22Rv1 (cell line): ENCODE measurements around the gene FRMPD2.
A peak's percentile ranks its signal among the peaks of the same experiment; 100 is the strongest.

ENCODE experiments used
- H3K27ac ChIP-seq: fragments of 450-650 bp; 2 replicates; pipeline ENCODE4 v1.5.1; 2017
- ZFX ChIP-seq: fragments of 450-650 bp; IDR thresholded peaks from 2 replicates; pipeline ENCODE4 v1.6.1; 2017; ENCODE audit warnings: antibody characterized with exemption, borderline replicate concordance
- TF ChIP-seq, protein P1 (sequence below): fragments of 450-650 bp; IDR thresholded peaks from 2 replicates; pipeline ENCODE4 v1.5.1; 2017; ENCODE audit warnings: mild to moderate bottlenecking

Gene FRMPD2

DNA sequence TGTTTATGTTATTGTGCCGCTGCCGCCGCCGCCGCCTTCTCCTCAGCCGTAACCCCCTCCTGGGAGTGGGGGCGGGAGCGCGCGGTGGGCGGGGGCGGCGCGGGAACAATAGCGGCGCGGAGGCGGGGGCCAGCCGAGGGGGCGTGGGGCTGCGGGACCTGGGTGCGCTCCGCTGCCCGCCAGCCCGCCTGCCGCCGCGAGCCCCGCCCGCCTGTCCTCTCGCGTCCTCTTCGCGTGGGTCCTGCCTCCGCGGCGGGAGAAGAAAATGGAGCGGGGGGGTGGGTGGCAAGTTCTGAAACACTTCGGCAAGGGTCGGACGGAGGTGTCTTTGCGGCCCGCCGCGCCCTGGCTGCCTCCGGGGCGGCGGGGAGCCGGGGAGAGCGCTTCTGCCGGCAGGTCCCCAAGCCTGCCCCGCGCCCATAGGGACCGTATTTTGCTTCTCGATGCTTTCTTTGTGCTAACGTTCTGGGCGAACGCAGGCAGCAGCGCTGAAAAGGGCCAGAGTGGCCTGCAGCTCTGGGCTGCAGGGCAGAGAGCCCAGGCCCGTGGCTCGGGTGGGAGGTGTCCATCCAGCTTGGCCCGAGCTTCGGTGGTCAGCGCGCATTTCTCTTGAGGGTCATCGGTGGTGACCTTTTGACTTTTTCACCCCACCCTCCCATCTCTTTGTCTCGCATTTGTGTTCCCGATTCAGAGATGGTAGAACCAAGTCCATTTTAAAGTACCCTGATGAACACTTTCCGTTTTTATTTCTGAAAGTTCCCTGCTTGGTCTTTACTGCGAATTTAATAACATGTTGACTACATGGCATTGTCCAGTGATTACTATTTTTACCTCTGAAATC, 32.6 kb upstream of the FRMPD2 start:
- peak overlapping the region; percentile 84 for H3K27ac ChIP-seq
- TF ChIP-seq, protein P1, sequence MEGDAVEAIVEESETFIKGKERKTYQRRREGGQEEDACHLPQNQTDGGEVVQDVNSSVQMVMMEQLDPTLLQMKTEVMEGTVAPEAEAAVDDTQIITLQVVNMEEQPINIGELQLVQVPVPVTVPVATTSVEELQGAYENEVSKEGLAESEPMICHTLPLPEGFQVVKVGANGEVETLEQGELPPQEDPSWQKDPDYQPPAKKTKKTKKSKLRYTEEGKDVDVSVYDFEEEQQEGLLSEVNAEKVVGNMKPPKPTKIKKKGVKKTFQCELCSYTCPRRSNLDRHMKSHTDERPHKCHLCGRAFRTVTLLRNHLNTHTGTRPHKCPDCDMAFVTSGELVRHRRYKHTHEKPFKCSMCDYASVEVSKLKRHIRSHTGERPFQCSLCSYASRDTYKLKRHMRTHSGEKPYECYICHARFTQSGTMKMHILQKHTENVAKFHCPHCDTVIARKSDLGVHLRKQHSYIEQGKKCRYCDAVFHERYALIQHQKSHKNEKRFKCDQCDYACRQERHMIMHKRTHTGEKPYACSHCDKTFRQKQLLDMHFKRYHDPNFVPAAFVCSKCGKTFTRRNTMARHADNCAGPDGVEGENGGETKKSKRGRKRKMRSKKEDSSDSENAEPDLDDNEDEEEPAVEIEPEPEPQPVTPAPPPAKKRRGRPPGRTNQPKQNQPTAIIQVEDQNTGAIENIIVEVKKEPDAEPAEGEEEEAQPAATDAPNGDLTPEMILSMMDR: no peak
- TF ChIP-seq ZFX: no peak

DNA sequence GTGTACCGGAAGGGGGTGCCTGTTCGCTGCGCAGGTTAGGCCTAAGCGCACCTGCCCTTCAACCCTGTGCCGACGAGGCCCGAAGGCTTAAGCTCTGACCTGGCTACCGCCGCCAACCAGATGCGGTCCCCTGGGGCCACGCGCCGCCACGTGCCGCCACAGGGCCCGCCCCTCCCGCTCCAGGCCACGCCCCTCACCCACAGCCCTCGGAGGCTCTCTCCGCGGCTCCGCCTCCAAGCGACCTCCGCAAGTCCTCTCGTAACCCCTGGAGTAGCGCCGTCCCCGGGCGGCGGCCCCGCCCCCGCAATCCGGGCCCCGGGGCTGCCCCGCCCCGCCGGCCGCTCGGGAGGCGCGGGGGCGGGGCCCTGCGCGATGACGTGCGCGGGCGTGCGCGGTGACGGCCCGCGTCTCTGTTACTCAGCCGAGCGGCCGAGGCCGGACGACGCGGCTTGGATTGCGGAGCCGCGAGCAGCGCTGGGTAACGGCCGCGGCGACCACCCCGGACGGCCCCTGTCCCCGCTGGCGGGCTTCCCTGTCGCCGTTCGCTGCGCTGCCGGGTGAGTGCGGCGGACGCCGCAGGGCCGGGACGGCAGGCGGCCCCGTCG, 31.9 kb upstream of the FRMPD2 start, which contains the start of gene MAPK8:
MAPK8 (plus strand) TSS at position 413 of the 605 bp plus-strand sequence. CDS start 94,984 bp downstream, outside the sequence.
- H3K27ac ChIP-seq: peak within 1 kb of the TSS; percentile 84
- TF ChIP-seq ZFX: no peak
- TF ChIP-seq, protein P1: no peak

DNA sequence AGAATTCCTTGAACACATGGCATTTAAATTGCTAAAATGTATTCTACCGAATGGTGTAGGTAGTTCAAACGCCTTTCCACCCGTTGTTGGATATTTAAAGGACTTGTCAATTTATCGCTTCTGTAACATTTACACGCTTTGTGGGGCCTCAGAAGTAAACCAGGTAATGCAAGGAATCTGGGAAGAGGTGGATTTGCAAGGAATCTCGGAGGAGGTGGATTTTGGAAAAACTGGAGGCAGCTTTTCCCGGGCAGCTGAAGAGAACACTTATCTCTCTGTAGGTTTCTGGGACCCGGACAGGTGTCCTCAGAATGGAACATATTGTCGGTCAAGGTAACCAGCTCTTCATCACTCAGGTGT, 31.4 kb upstream of the FRMPD2 start:
- TF ChIP-seq, protein P1: no peak
- TF ChIP-seq ZFX: no peak
- peak overlapping the region; percentile 84 for H3K27ac ChIP-seq

DNA sequence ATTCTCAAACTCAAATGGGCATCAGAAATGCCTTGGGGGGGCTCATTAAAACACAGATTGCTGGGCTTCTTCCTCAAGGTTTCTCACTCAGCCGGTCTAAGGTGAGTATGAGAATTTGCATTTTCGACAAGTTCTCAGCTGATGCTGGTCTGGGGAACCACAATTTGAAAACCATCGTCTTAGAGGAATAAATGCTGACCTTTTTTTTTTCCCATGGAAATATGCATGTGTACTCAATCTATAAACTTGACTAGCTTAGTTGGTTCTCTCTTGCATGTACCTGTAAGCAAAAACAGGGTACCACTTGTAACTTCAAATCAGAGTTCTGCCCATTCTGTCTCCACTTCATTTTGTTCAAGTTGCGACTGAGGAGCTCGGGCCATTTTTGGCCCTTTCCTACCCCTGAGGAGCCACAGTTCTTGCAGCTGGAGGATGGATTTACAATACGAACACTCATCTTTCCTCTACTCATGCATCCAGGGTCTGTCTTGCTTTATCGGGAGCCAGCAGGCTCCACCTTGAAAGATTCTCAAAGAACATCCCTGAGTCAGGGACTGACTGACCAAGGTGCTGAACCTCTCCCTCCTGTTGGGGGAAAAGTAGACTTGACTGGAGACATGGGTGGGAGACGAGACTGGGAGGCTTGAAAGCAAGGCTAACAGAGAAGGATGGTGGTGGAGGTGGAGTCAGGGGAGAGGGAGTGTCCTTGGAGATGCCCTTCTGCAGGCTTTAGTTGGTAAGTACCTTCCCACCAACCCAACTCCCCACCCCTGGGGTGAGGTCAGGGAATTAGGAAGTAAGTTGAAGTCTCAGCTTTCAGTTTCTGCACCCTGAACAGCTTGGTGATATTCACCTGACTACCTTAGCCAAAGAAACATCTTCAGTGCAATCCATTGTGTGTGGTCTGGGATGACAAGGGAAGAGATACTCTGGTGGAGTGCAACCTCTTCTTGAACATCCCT, 28.3 kb upstream of the FRMPD2 start:
- no peak for TF ChIP-seq ZFX
- TF ChIP-seq, protein P1: no peak
- no peak overlapping the region for H3K27ac ChIP-seq

DNA sequence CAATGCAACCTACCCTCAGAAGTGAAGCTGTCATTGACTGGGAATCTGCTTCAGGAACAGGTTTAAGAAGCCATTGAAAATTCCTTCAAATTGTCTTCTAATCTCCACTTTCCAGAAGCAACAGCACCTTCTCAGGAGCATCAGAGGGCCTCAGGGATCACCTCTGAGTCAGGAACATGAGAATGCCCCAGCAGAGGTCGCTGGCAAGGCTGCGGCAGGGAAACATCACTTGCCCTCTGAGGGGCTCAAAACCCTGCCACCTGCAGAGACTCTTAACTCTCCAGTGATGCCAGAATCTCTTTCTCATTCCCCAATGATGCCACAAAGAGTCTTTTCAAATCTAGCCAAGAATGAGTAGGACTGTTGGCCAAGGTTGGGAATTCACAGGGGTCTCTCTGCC, 26.1 kb upstream of the FRMPD2 start:
- no peak for TF ChIP-seq ZFX
- TF ChIP-seq, protein P1: no peak
- H3K27ac ChIP-seq: no peak overlapping the region

DNA sequence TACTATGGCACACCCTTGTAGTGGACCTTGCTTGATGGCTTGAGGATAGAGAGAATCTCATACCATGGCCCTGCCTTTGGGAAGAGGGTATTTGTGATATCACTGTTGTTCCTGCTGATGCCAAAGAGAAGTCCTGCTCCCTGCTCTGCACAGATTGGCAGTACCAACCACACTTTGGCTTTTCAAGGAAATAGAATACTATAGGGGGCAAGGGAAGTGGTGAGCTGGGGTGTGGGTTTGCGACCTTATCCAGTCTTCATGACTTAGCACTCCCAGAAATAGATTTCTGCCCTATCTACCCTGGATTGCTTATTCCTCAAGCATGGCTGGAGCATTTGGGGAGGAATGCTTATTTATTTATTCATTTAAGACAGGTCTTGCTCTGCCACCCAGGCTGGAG, 25.2 kb upstream of the FRMPD2 start:
- H3K27ac ChIP-seq: no peak overlapping the region
- TF ChIP-seq, protein P1: no peak
- no peak for TF ChIP-seq ZFX

DNA sequence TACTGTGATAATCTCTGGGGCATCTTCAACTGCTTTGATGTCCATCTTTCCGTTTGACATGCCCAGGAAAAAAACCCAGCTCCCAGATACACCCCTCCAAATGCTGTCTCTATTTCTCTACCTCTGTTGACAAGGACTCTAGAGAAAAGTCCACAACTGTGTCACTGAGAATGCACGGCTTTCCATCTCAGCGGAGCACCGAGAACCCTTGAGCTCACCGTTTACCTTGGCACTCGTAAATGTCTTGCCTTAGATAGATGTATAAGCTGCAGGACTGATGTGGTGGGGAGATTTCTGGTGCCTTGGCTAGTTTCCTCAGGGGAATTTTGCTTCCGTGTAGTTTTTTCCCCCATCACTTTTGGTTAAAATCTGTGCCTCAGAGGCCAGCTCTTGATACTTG, 24.6 kb upstream of the FRMPD2 start:
- TF ChIP-seq, protein P1: no peak
- TF ChIP-seq ZFX: no peak
- no peak overlapping the region for H3K27ac ChIP-seq
